HepG2 (cell line): ENCODE data around the gene ZNF428. TPM values are rescaled to one million over a fixed set of nuclear protein-coding genes. Genes with fewer than 3 reads are reported as not detected.

Experiments used
- BORCS8-MEF2B ChIP-seq: sonication (generic); formaldehyde crosslinking; IDR thresholded peaks from 2 replicates; pipeline ENCODE4 v1.8.0; 2022; ENCODE audit warnings: mild to moderate bottlenecking, missing genetic modification reagents
- DRAP1 ChIP-seq: IDR thresholded peaks from 2 replicates; pipeline ENCODE4 v1.6.1; 2016; ENCODE audit warnings: missing genetic modification reagents, missing compliant biosample characterization
- GABPB1 ChIP-seq: IDR thresholded peaks from 2 replicates; pipeline ENCODE4 v1.6.1; 2016; ENCODE audit warnings: mild to moderate bottlenecking, missing genetic modification reagents, moderate library complexity, missing compliant biosample characterization
- KDM1A ChIP-seq: IDR thresholded peaks from 2 replicates; pipeline ENCODE4 v1.6.1; 2016; ENCODE audit warnings: missing compliant biosample characterization
- NCOA1 ChIP-seq: sonication (generic); formaldehyde crosslinking; IDR thresholded peaks from 2 replicates; pipeline ENCODE4 v1.9.0; 2021; ENCODE audit warnings: missing genetic modification reagents
- NFE2L2 ChIP-seq: fragments of 150-350 bp; IDR thresholded peaks from 2 replicates; pipeline ENCODE4 v1.6.1; 2014; ENCODE audit warnings: low read length
- NR3C1 ChIP-seq: sonication (generic); formaldehyde crosslinking; IDR thresholded peaks from 2 replicates; pipeline ENCODE4 v1.4.0; 2020; ENCODE audit warnings: missing genetic modification reagents
- TBX3 ChIP-seq: fragments of 450-650 bp; IDR thresholded peaks from 2 replicates; pipeline ENCODE4 v1.6.1; 2017; ENCODE audit warnings: antibody characterized with exemption, mild to moderate bottlenecking, inconsistent platforms, borderline replicate concordance
- ZBTB2 ChIP-seq: sonication (generic); formaldehyde crosslinking; IDR thresholded peaks from 2 replicates; pipeline ENCODE4 v1.8.0; 2022; ENCODE audit warnings: low read depth, missing genetic modification reagents
- ZNF317 ChIP-seq: sonication (generic); formaldehyde crosslinking; IDR thresholded peaks from 2 replicates; pipeline ENCODE4 v1.5.0; 2020; ENCODE audit warnings: mild to moderate bottlenecking, missing genetic modification reagents
- ZNF616 ChIP-seq: sonication (generic); formaldehyde crosslinking; IDR thresholded peaks from 2 replicates; pipeline ENCODE4 v1.5.0; 2020; ENCODE audit warnings: low read depth, mild to moderate bottlenecking, missing genetic modification reagents
- ZSCAN25 ChIP-seq: sonication (generic); formaldehyde crosslinking; IDR thresholded peaks from 2 replicates; pipeline ENCODE4 v1.8.0; 2022; ENCODE audit warnings: mild to moderate bottlenecking, missing genetic modification reagents
- polyA plus RNA-seq, 8 experiments: library from polyadenylated mRNA; depleted of rRNA in 3 of 8; stranded (reverse) in 7 of 8; unstranded in 1 of 8; fragments of >200 nt; fragmentation: Illumina TruSeq in 4 of 8; extraction: Trizol in 4 of 8; gene quantifications; 2 replicates each; pipeline versions ENCODE4 v1.2.1 to v1.2.3, GENCODE V29; 2011 to 2016; ENCODE audit warnings: low read depth in 4 of 8, missing spikeins in 1 of 8, mixed read lengths in 1 of 8; ENCODE audit not compliant: insufficient read depth in 1 of 8
- total RNA-seq, 5 experiments: library from RNA; depleted of rRNA; stranded (reverse); fragments of >200 nt; fragmentation: Illumina TruSeq; extraction: Trizol; gene quantifications; 2 replicates each; pipeline ENCODE4 v1.2.3, GENCODE V29; 2016; ENCODE audit warnings: low read depth in 1 of 5
- TF ChIP-seq, protein P1 (sequence below): IDR thresholded peaks from 2 replicates; pipeline ENCODE4 v1.6.1; 2016; ENCODE audit warnings: low read depth, control low read depth
- TF ChIP-seq, protein P2 (sequence below): sonication (generic); formaldehyde crosslinking; IDR thresholded peaks from 2 replicates; pipeline ENCODE4 v1.5.0; 2020; ENCODE audit warnings: missing genetic modification reagents
- TF ChIP-seq, protein P3 (sequence below): sonication (generic); formaldehyde crosslinking; IDR thresholded peaks from 2 replicates; pipeline ENCODE4 v1.9.0; 2022; ENCODE audit warnings: missing genetic modification reagents, mild to moderate bottlenecking, borderline replicate concordance
- TF ChIP-seq, protein P4 (sequence below): sonication (generic); formaldehyde crosslinking; IDR thresholded peaks from 2 replicates; pipeline ENCODE4 v1.5.0; 2020; ENCODE audit warnings: mild to moderate bottlenecking, missing genetic modification reagents, borderline replicate concordance
- TF ChIP-seq, protein P5 (sequence below): IDR thresholded peaks from 2 replicates; pipeline ENCODE4 v1.6.1; 2012; ENCODE audit warnings: low read depth, low read length, improper control_type of control experiment

ZNF428 gene
- total and polyA plus RNA-seq, 2 of the 13 experiments (the other 11 are each of a cell fraction or from before 2014, with no cell fraction given): 10.4 to 26.9 TPM

- TF ChIP-seq ZBTB2 (CRISPR knock-in tag) (0 out of 2 replicates have a peak, but pooled peaks have one; percentile 46), GABPB1 (CRISPR knock-in tag) (peak; percentile 42; the same call in 1 of the 2 replicates), KDM1A (no peak), DRAP1 (CRISPR knock-in tag) (no peak), ZNF616 (CRISPR knock-in tag) (no peak), NFE2L2 (no peak), NCOA1 (no peak), ZNF317 (CRISPR knock-in tag) (no peak), ZSCAN25 (CRISPR knock-in tag) (peak; percentile 91), TBX3 (0 out of 2 replicates have a peak, but pooled peaks have one; percentile 11), NR3C1 (CRISPR knock-in tag) (no peak), BORCS8-MEF2B (peak; percentile 84)
- TF ChIP-seq, protein P1, sequence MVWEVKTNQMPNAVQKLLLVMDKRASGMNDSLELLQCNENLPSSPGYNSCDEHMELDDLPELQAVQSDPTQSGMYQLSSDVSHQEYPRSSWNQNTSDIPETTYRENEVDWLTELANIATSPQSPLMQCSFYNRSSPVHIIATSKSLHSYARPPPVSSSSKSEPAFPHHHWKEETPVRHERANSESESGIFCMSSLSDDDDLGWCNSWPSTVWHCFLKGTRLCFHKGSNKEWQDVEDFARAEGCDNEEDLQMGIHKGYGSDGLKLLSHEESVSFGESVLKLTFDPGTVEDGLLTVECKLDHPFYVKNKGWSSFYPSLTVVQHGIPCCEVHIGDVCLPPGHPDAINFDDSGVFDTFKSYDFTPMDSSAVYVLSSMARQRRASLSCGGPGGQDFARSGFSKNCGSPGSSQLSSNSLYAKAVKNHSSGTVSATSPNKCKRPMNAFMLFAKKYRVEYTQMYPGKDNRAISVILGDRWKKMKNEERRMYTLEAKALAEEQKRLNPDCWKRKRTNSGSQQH: no peak
- TF ChIP-seq, protein P2, sequence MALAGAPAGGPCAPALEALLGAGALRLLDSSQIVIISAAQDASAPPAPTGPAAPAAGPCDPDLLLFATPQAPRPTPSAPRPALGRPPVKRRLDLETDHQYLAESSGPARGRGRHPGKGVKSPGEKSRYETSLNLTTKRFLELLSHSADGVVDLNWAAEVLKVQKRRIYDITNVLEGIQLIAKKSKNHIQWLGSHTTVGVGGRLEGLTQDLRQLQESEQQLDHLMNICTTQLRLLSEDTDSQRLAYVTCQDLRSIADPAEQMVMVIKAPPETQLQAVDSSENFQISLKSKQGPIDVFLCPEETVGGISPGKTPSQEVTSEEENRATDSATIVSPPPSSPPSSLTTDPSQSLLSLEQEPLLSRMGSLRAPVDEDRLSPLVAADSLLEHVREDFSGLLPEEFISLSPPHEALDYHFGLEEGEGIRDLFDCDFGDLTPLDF (CRISPR knock-in tag): no peak
- TF ChIP-seq, protein P3, sequence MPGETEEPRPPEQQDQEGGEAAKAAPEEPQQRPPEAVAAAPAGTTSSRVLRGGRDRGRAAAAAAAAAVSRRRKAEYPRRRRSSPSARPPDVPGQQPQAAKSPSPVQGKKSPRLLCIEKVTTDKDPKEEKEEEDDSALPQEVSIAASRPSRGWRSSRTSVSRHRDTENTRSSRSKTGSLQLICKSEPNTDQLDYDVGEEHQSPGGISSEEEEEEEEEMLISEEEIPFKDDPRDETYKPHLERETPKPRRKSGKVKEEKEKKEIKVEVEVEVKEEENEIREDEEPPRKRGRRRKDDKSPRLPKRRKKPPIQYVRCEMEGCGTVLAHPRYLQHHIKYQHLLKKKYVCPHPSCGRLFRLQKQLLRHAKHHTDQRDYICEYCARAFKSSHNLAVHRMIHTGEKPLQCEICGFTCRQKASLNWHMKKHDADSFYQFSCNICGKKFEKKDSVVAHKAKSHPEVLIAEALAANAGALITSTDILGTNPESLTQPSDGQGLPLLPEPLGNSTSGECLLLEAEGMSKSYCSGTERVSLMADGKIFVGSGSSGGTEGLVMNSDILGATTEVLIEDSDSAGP (CRISPR knock-in tag): peak; percentile 47; the same call in 1 of the 2 replicates
- TF ChIP-seq, protein P4, sequence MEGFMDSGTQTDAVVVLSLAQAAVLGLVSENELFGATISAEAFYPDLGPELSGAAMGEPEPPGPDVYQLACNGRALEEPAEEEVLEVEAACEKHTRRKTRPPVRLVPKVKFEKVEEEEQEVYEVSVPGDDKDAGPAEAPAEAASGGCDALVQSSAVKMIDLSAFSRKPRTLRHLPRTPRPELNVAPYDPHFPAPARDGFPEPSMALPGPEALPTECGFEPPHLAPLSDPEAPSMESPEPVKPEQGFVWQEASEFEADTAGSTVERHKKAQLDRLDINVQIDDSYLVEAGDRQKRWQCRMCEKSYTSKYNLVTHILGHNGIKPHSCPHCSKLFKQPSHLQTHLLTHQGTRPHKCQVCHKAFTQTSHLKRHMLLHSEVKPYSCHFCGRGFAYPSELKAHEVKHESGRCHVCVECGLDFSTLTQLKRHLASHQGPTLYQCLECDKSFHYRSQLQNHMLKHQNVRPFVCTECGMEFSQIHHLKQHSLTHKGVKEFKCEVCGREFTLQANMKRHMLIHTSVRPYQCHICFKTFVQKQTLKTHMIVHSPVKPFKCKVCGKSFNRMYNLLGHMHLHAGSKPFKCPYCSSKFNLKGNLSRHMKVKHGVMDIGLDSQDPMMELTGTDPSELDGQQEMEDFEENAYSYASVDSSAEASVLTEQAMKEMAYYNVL: no peak
- TF ChIP-seq, protein P5, sequence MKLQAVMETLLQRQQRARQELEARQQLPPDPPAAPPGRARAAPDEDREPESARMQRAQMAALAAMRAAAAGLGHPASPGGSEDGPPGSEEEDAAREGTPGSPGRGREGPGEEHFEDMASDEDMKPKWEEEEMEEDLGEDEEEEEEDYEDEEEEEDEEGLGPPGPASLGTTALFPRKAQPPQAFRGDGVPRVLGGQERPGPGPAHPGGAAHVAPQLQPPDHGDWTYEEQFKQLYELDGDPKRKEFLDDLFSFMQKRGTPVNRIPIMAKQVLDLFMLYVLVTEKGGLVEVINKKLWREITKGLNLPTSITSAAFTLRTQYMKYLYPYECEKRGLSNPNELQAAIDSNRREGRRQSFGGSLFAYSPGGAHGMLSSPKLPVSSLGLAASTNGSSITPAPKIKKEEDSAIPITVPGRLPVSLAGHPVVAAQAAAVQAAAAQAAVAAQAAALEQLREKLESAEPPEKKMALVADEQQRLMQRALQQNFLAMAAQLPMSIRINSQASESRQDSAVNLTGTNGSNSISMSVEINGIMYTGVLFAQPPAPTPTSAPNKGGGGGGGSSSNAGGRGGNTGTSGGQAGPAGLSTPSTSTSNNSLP: no peak
Observed at GRCh38 chr19:43639519-43640423, 20.3 kb upstream of the ZNF428 start, which contains the start of gene CADM4 (continued).
